ENCODE results near the gene MICAL3.

Gene MICAL3

DNA sequence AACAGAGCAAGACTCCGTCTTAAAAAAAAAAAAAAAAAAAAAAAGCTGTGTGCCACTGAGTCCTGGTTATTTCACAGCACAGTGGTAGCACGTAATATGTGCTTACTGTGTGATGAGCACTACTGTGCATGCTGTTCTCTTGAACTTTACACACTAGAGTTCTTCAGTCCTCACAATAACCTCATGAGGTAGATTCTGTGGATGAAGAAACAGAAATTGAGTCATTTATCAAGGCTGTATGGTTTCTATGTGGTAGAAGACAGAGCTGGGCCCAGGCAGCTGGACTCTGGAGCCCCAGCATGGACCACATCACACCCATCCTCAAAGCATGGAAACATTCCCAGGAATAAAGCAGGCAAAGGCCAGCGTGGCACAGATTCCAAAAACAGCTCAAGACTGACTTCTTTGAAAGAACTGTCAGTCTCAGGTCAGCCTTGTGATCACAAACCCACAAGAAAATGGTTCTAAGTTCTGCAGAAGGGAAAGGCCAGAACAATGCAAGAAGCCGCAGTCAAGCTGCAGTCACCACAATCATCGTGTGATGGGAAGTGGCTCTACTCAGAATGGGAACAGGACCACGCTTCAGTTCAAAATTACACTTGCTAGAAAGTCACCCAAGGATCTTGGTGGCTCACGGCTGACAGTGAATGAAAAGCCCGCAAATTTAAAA lies 49.5 kb downstream of the MICAL3 start:
- TF ChIP-seq REST (IDR thresholded peaks at IDR 0.05; ENCODE audit: insufficient read depth in 1 of 2, low read depth in 2 of 2, low read length in 2 of 2) (no peak), FOXP2 (optimal IDR thresholded peaks at IDR 0.05; ENCODE audit: borderline replicate concordance, extremely low read depth, extremely low read length, insufficient read depth) (no peak), TAF1 (IDR thresholded peaks at IDR 0.05; ENCODE audit: borderline replicate concordance, insufficient read depth, low read length) (no peak), SIN3A (IDR thresholded peaks at IDR 0.05; ENCODE audit: borderline replicate concordance, insufficient read depth, low read length) (no peak), POLR2AphosphoS5 (IDR thresholded peaks at IDR 0.05; ENCODE audit: low read depth, low read length) (no peak)

DNA sequence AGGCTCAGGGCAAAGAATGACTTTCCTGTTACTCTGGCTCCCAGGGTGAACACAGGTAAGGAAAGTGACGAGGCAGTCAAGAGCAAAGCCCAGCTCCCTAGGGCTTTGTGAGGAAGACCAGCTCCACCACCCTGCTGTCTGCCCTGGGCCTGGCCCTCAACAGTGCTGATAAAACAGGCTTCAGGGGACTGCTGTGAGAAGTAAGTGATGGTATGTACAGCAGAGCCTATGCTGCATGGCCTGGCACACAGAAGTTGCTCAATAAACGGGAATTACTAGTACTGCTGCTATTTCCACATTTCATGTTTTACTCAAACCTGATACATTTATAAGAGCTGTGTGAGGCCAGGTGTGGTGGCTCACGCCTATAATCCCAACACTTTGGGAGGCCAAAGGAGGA lies 50.3 kb downstream of the MICAL3 start:
- TF ChIP-seq REST (IDR thresholded peaks at IDR 0.05; ENCODE audit: insufficient read depth in 1 of 2, low read depth in 2 of 2, low read length in 2 of 2) (no peak), POLR2AphosphoS5 (IDR thresholded peaks at IDR 0.05; ENCODE audit: low read depth, low read length) (no peak), SIN3A (IDR thresholded peaks at IDR 0.05; ENCODE audit: borderline replicate concordance, insufficient read depth, low read length) (no peak), TAF1 (IDR thresholded peaks at IDR 0.05; ENCODE audit: borderline replicate concordance, insufficient read depth, low read length) (no peak), FOXP2 (optimal IDR thresholded peaks at IDR 0.05; ENCODE audit: borderline replicate concordance, extremely low read depth, extremely low read length, insufficient read depth) (no peak)

- TF ChIP-seq SIN3A (IDR thresholded peaks at IDR 0.05; ENCODE audit: borderline replicate concordance, insufficient read depth, low read length) (no peak), FOXP2 (optimal IDR thresholded peaks at IDR 0.05; ENCODE audit: borderline replicate concordance, extremely low read depth, extremely low read length, insufficient read depth) (no peak), POLR2AphosphoS5 (IDR thresholded peaks at IDR 0.05; ENCODE audit: low read depth, low read length) (no peak), TAF1 (IDR thresholded peaks at IDR 0.05; ENCODE audit: borderline replicate concordance, insufficient read depth, low read length) (no peak), REST (IDR thresholded peaks at IDR 0.05; ENCODE audit: insufficient read depth in 1 of 2, low read depth in 2 of 2, low read length in 2 of 2) (no peak)
These were observed 51.1 kb downstream of the MICAL3 start for GRCh38 chr22:17973217-17973616.

GRCh38 chr22:17972385-17973191 lies 51.8 kb downstream of the MICAL3 start:
- no peak for TF ChIP-seq SIN3A (IDR thresholded peaks at IDR 0.05; ENCODE audit: borderline replicate concordance, insufficient read depth, low read length)
- no peak for TF ChIP-seq REST (IDR thresholded peaks at IDR 0.05; ENCODE audit: insufficient read depth in 1 of 2, low read depth in 2 of 2, low read length in 2 of 2)
- no peak for TF ChIP-seq FOXP2 (optimal IDR thresholded peaks at IDR 0.05; ENCODE audit: borderline replicate concordance, extremely low read depth, extremely low read length, insufficient read depth)
- TF ChIP-seq POLR2AphosphoS5 (IDR thresholded peaks at IDR 0.05; ENCODE audit: low read depth, low read length): no peak
- no peak for TF ChIP-seq TAF1 (IDR thresholded peaks at IDR 0.05; ENCODE audit: borderline replicate concordance, insufficient read depth, low read length)

Data from PFSK-1 (cell line).